Smooth muscle cell of the pulmonary artery (primary cell): ENCODE results near the gene HOXB3. TPM values are rescaled to one million over a fixed set of nuclear protein-coding genes. Genes with fewer than 3 reads are reported as not detected.

ENCODE experiments used
- total RNA-seq: library from RNA; depleted of rRNA; stranded (reverse); fragments of >200 nt; gene quantifications from 2 replicates; pipeline ENCODE4 v1.2.3, GENCODE V29; 2014

HOXB3 gene
- total RNA-seq = 8.4 and 11.1 TPM in 2 replicates

GRCh38 chr17:48589831-48590606, at the start of gene HOXB3:
Gene HOXB3, minus strand, starts transcription at chr17:48590241. Its CDS starts 37,767 bp downstream, at chr17:48552474.

GRCh38 chr17:48626245-48627117, 36.4 kb upstream of the HOXB3 start, which contains the start of gene HOXB9:
Gene HOXB9, minus strand, starts transcription at chr17:48626358. Its CDS starts 89 bp downstream, at chr17:48626269.

GRCh38 chr17:48615047-48615962, 25.3 kb upstream of the HOXB3 start, which contains the start of gene HOXB8:
Gene HOXB8, minus strand, starts transcription at chr17:48615292. Its CDS starts 588 bp downstream, at chr17:48614704.

GRCh38 chr17:48610282-48611211, 20.5 kb upstream of the HOXB3 start, which contains the start of gene HOXB7:
Gene HOXB7, minus strand, starts transcription at chr17:48611017. Its CDS starts 99 bp downstream, at chr17:48610918.

GRCh38 chr17:48604770-48605329, 14.8 kb upstream of the HOXB3 start, which contains the start of gene HOXB6:
Gene HOXB6, minus strand, starts transcription at chr17:48604986. Its CDS starts 6,836 bp downstream, at chr17:48598150.

GRCh38 chr17:48593126-48593829, 3.2 kb upstream of the HOXB3 start, which contains the start of gene HOXB5:
Gene HOXB5, minus strand, starts transcription at chr17:48593779. Its CDS starts 97 bp downstream, at chr17:48593682.

GRCh38 chr17:48577946-48578615, 12.0 kb downstream of the HOXB3 start, which contains the start of gene HOXB4:
Gene HOXB4, minus strand, starts transcription at chr17:48578350. Its CDS starts 31 bp downstream, at chr17:48578319.

GRCh38 chr17:48545022-48545375, 45.0 kb downstream of the HOXB3 start, which contains the start of gene HOXB2:
Gene HOXB2, minus strand, starts transcription at chr17:48545109. Its CDS starts 198 bp downstream, at chr17:48544911.

GRCh38 chr17:48530887-48531272, 59.2 kb downstream of the HOXB3 start, which contains the start of gene HOXB1:
Gene HOXB1, minus strand, starts transcription at chr17:48531011. Its CDS starts 107 bp downstream, at chr17:48530904.

Other genes with a start within 250 kb of the HOXB3 start
- not detected in 2 replicates for gene SKAP1, start 160.0 kb downstream of the HOXB3 start, total RNA-seq
- gene HOXB1, start 59.2 kb downstream of the HOXB3 start, total RNA-seq = not detected in 2 replicates
- gene HOXB2, start 45.1 kb downstream of the HOXB3 start, total RNA-seq = 7.5 and 12.0 TPM in 2 replicates
- 3.1 and 4.6 TPM in 2 replicates for gene HOXB4, start 11.9 kb downstream of the HOXB3 start, total RNA-seq
- 0.20 and 0.50 TPM in 2 replicates for gene HOXB5, start 3.5 kb upstream of the HOXB3 start, total RNA-seq
- gene HOXB6, start 14.7 kb upstream of the HOXB3 start, total RNA-seq = 2.3 and 3.0 TPM in 2 replicates
- gene HOXB7, start 20.8 kb upstream of the HOXB3 start, total RNA-seq = 1.6 and 1.8 TPM in 2 replicates
- gene HOXB8, start 25.1 kb upstream of the HOXB3 start, total RNA-seq = 0.10 TPM in 1 of 2 replicates, not detected in the other
- not detected in 2 replicates for gene HOXB9, start 36.1 kb upstream of the HOXB3 start, total RNA-seq
- gene PRAC1, start 132.3 kb upstream of the HOXB3 start, total RNA-seq = not detected in 2 replicates
- not detected in 2 replicates for gene PRAC2, start 132.9 kb upstream of the HOXB3 start, total RNA-seq
- not detected in 2 replicates for gene HOXB13, start 138.5 kb upstream of the HOXB3 start, total RNA-seq
- gene TTLL6, start 227.0 kb upstream of the HOXB3 start, total RNA-seq = under 0.01 TPM in 1 of 2 replicates, not detected in the other
- 47.5 and 49.1 TPM in 2 replicates for gene CALCOCO2, start 240.8 kb upstream of the HOXB3 start, total RNA-seq